ENCODE results near the gene REST. TPM values are rescaled to one million over a fixed set of nuclear protein-coding genes. Genes with fewer than 3 reads are reported as not detected.

The REST gene
- total and polyA plus RNA-seq, 2 experiments from 2014 or later = 36.7 to 54.6 TPM

DNA sequence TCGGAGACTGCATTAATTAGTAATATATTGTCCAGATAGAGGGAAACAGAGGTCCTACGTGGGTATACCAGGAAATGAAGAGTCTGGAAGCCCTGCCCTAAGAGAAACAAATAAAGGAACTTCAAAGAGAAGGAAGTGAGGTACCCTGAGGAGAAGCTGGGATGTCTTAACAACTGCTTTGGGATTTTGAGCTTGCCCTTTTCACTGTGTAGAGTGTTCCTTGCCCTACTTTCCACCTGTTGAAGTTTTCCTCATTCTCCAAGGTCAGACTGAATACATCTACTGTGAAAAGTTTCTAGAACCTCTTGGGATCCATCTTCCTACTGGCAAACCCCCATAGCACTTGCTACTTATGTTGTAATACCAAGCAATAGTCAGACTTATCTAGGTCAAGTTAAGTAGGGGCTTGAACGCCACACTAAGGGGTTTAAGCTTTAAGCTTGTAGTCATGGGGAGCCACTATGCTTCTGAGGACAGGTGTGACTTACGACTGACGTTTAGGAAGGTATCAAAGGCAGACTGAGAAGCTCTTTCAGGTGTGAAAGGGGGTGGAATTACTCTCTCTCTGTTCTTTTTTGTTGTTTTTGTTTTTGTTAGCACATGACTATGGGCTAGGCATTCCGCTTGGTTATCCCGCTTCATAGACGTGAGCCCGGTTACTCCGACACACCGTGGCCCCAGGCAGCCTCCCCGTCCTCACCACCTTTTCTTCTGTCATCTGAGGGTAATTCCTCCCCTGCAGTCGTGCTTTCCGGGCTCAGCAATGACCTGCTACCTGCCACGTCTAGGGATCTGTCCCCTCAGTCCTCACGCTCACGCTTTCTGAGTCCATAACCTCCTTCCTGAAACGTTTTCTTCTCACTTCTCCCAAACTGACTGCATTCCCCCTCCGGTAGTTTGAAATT is 959 bp upstream of the REST start:
- Histone ChIP-seq H4K20me1 (ENCODE audit: insufficient read depth) (0 out of 2 replicates have a peak, but pooled peaks cover 6% of the 10 kb centered on the region), H3K27ac (no peak overlapping the region), H3K9me3 (ENCODE audit: low read depth) (no peaks in the 10 kb centered on the region), H3F3A (ENCODE audit: insufficient read depth) (peaks cover 26% of the 10 kb centered on the region), H3K4me1 (ENCODE audit: insufficient read depth) (peaks cover 15% of the 10 kb centered on the region), H3K4me3 (peak overlapping the region; percentile 83), H3K4me2 (ENCODE audit: unreplicated experiment) (peak overlapping the region; percentile 94), H3K9me2 (ENCODE audit: insufficient read depth) (no peaks in the 10 kb centered on the region), H3K27me3 (replicated peaks; ENCODE audit: insufficient read depth) (no peaks in the 10 kb centered on the region), H3K36me3 (ENCODE audit: low read depth) (no peaks in the 10 kb centered on the region), H2AFZ (peak overlapping the region; percentile 91), H3K79me2 (ENCODE audit: insufficient read depth) (peaks cover 29% of the 10 kb centered on the region), H3K9ac (peak overlapping the region; percentile 35)
- in situ Hi-C loops (cut with MboI) = no loop called here
- no peak for TF ChIP-seq EZH2phosphoT487 (IDR thresholded peaks at IDR 0.05; ENCODE audit: insufficient read depth, low read depth)
- TF ChIP-seq EZH2 (IDR thresholded peaks at IDR 0.05; ENCODE audit: insufficient read depth, poor library complexity, severe bottlenecking) = no peak
- no peak for DNase-seq
- 21 to 23% methylated on average over 19 of the region's 19 CpGs for WGBS, 2 experiments (ENCODE audit: low coverage in 1 of 2, low lambda C conversion rate in 2 of 2, missing lambda C conversion rate in 2 of 2)

DNA sequence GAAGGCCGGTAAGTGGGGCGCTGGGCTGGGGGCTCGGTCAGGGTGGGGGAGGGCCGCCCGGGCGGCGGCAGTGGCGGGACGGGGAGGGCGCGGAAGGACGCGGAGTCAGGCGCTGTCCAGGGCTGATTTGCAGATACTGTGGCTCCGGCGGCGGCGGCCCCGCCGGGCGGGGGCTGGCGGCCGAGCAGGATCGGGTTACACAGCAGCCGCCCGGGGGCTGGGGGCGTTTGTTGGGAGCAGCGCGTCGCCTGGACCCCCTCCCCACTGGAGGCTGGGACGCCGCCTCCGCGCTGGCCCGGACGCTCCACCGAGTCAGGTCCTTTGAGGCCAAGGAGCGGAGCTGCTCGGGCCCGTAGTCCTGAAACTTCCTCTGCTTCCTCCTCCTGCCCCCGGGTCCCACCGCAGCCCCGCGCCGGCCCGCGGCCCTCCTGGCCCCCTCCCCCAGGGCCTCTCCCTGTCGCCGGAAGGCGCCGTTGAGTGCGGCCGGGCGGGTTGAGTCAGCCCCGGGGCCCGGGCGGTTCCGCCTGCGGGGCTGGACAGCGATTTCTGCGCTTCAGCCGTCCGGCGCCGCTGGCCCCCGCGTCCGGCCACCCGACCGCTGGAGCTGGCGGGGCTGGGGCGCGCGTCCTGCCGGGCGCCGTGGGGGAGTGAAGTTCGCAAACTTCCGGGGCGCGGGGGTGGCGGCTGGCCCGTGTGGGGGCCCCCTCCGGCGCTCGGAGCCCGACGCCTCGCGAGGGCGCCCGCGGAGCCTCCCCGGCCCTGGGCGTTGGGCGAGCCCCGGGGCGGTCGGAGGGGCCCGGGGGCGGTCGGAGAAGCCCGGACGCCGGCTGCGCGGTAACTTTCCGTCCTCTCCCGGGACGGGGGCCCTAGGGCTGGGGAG is 746 bp downstream of the REST start:
- peak; percentile 92 for DNase-seq
- Histone ChIP-seq H4K20me1 (ENCODE audit: insufficient read depth) (0 out of 2 replicates have a peak, but pooled peaks cover 6% of the 10 kb centered on the region), H3K79me2 (ENCODE audit: insufficient read depth) (peaks cover 46% of the 10 kb centered on the region), H3K4me3 (peak overlapping the region; percentile 83), H3F3A (ENCODE audit: insufficient read depth) (peaks cover 32% of the 10 kb centered on the region), H3K9me2 (ENCODE audit: insufficient read depth) (no peaks in the 10 kb centered on the region), H2AFZ (peak overlapping the region; percentile 83), H3K9me3 (ENCODE audit: low read depth) (no peaks in the 10 kb centered on the region), H3K4me2 (ENCODE audit: unreplicated experiment) (peak overlapping the region; percentile 83), H3K27me3 (replicated peaks; ENCODE audit: insufficient read depth) (no peaks in the 10 kb centered on the region), H3K4me1 (ENCODE audit: insufficient read depth) (peaks cover 21% of the 10 kb centered on the region), H3K27ac (peak overlapping the region; percentile 78), H3K36me3 (ENCODE audit: low read depth) (no peaks in the 10 kb centered on the region), H3K9ac (peak overlapping the region; percentile 86)
- TF ChIP-seq EZH2 (IDR thresholded peaks at IDR 0.05; ENCODE audit: insufficient read depth, poor library complexity, severe bottlenecking) = no peak
- TF ChIP-seq EZH2phosphoT487 (IDR thresholded peaks at IDR 0.05; ENCODE audit: insufficient read depth, low read depth) = no peak
- 1% methylated on average over 43 to 105 of the region's 110 CpGs for WGBS, 2 experiments (ENCODE audit: low coverage in 1 of 2, low lambda C conversion rate in 2 of 2, missing lambda C conversion rate in 2 of 2)
- in situ Hi-C loops (cut with MboI) = no loop called here

DNA sequence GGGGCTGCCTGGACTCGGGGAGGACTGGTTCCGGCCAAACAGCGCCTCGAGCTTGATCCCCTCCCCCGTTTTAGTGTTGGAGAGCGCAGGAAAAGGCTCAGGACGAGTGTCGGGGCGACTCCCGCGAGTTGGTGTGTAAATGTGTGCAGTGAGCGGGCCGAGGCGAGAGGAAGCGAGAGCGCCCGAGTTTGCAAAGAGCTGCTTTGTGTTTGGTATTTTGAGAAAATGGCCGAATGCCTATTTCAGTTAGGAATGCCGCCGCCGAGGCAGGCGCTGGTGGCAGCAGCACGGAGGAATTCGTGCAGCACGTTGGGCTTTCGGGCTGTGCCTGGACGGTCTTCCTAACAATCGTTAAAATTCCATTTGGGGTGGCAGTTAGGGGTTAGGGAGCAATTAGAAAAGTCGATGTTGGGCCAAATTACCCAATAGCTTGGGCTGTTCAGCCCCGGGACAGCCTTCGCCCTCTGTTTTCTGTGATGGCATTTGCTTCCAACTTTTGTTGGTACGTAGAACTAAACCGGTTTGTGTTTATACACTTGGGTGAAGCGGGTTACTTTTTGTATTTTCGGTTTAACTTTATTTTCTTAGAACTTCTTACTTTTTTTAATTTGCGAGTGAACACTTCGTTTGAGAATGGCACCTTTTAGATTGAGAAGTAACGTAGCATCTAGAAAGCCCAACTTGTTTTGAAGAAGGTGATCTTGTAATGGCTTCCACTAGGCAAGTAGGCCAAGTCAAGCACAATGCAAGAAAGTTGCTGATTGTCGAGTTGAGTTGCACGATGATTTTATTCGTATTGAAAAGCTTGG is 1.6 kb downstream of the REST start:
- H3K79me2 ChIP-seq (ENCODE audit: insufficient read depth) = peaks cover 54% of the 10 kb centered on the region
- no peak for TF ChIP-seq EZH2phosphoT487 (IDR thresholded peaks at IDR 0.05; ENCODE audit: insufficient read depth, low read depth)
- TF ChIP-seq EZH2 (IDR thresholded peaks at IDR 0.05; ENCODE audit: insufficient read depth, poor library complexity, severe bottlenecking) = no peak

More for the DNA sequence above, 1.6 kb downstream of the REST start:
- no peaks in the 10 kb centered on the region for H3K36me3 ChIP-seq (ENCODE audit: low read depth)
- H3K27me3 ChIP-seq (replicated peaks; ENCODE audit: insufficient read depth) = no peaks in the 10 kb centered on the region
- no peaks in the 10 kb centered on the region for H3K9me2 ChIP-seq (ENCODE audit: insufficient read depth)
- peaks cover 21% of the 10 kb centered on the region for H3K4me1 ChIP-seq (ENCODE audit: insufficient read depth)
- peak overlapping the region; percentile 86 for H3K9ac ChIP-seq
- H3K4me2 ChIP-seq (ENCODE audit: unreplicated experiment) = peak overlapping the region; percentile 83
- H4K20me1 ChIP-seq (ENCODE audit: insufficient read depth) = 0 out of 2 replicates have a peak, but pooled peaks cover 6% of the 10 kb centered on the region
- DNase-seq = peak; percentile 84
- peak overlapping the region; percentile 78 for H3K27ac ChIP-seq
- H2AFZ ChIP-seq = peak overlapping the region; percentile 83
- peaks cover 32% of the 10 kb centered on the region for H3F3A ChIP-seq (ENCODE audit: insufficient read depth)
- in situ Hi-C loops (cut with MboI) = no loop called here
- H3K4me3 ChIP-seq = peak overlapping the region; percentile 83
- WGBS, 2 experiments (ENCODE audit: low coverage in 1 of 2, low lambda C conversion rate in 2 of 2, missing lambda C conversion rate in 2 of 2) = 1 to 3% methylated on average over 34 to 41 of the region's 41 CpGs
- no peaks in the 10 kb centered on the region for H3K9me3 ChIP-seq (ENCODE audit: low read depth)
